Upper lobe of left lung (tissue), 4 donors: ENCODE results near the gene GLT8D2.

ENCODE experiments used
- CTCF ChIP-seq, 6 experiments: fragments of 450-650 bp in 4 of 6; fragments of 200-600 bp in 2 of 6; sonication (generic) in 2 of 6; IDR thresholded peaks; one replicate each; pipeline ENCODE4 v1.5.1; 2016 to 2019; ENCODE audit warnings: antibody characterized with exemption in 6 of 6
- EP300 ChIP-seq, 4 donors: sonication (generic); formaldehyde crosslinking; IDR thresholded peaks; one replicate each; pipeline ENCODE4 v1.5.1; 2017; ENCODE audit warnings: antibody characterized with exemption in 4 of 4, control low read depth in 2 of 4
- POLR2A ChIP-seq, 4 donors: fragments of 450-650 bp; IDR thresholded peaks; one replicate each; pipeline ENCODE4 v1.5.1; 2016 to 2017; ENCODE audit warnings: antibody characterized with exemption in 4 of 4, mild to moderate bottlenecking in 2 of 4
- POLR2AphosphoS5 ChIP-seq, 2 donors: sonication (generic); formaldehyde crosslinking; IDR thresholded peaks; one replicate each; pipeline ENCODE4 v1.5.1; 2017; ENCODE audit warnings: antibody characterized with exemption in 2 of 2

DNA sequence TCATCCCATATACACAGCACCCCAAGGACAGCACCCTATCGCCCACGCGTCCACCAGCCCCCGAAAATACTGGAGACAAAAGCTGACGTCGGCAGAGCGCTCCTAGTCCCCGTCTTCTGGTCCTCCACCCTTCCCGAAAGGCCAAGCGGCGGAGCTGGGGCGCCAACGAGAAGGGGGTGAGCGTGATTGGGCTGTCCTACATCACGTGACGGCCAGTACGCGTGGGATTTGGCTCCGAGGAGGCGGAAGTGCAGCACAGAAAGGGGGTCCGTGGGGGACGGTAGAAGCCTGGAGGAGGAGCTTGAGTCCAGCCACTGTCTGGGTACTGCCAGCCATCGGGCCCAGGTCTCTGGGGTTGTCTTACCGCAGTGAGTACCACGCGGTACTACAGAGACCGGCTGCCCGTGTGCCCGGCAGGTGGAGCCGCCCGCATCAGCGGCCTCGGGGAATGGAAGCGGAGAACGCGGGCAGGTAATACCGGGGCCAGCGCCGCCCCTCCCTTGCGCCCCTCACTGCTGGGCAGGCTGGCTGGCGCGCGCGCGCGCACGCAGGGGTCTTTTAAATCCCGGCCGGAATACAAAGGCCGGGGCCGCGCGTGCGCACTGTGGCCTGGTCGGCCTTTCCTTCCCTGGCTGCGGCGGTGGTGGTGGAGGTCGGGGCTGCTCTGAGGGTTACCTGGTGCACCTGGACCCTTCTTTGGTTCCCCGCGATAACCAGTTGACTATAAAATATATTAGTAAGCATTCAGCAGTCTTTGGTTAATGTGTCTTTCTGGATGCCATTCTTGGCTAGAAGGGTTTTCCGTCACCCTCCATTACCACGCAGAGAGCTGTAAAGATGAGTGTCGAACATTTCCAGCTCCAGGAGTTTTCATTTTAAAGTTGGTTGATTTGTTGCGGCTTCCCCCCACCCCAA lies 84.1 kb downstream of the GLT8D2 start, which contains the start of gene TDG:
- TF ChIP-seq CTCF (IDR thresholded peaks at IDR 0.05) (peak in 3 of 6 experiments; percentile 21 to 38 (median 22)), EP300 (IDR thresholded peaks at IDR 0.05) (peak in 1 of 4 donors; percentile 56), POLR2A (IDR thresholded peaks at IDR 0.05) (peak in 3 of 4 donors; percentile 75 to 94 (median 84)), POLR2AphosphoS5 (IDR thresholded peaks at IDR 0.05) (peak; percentile 95 to 98)
